Ishikawa (cell line): ENCODE results near the gene SLC41A1.

Experiments
- TF ChIP-seq, protein P1 (sequence below): IDR thresholded peaks from 2 replicates; pipeline ENCODE4 v1.6.1; 2012; ENCODE audit warnings: low read depth, mild to moderate bottlenecking
- TF ChIP-seq, protein P2 (sequence below): IDR thresholded peaks from 2 replicates; pipeline ENCODE4 v1.6.1; 2012

DNA sequence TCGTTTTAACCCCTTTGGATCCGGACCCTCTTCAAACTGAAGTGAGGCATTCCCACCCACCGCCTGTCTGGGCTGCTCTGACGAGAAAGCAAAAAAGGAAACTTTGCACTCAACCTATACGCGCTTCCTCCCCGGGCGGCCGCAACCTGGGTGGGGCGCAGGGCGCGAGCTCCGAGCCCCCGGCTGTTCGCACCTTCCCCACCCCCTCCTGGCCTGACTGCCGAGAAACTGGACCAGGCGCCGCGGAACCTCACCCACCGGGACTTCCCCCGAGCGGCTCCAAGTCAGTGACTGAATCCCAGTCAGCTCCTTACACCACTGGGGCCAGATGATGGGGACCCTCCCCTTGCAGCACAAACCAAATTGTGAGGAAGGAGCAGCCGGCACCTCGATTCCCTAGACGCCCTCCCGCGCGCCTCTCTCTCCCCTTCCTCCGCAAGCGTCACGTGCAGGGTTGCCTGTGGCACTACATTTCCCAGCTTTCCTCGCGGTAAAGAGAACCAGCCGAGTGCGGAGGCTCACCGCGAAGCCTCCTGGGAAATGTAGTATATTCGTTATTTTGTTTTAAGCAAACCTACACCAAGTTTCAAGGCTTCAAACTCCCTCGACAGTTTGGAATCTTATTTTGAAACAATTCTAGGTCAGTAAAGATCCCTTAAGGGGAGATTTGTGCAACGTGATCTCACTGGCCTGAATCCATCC lies 37.8 kb downstream of the SLC41A1 start, which contains the start of gene RAB29:
- TF ChIP-seq, protein P1, sequence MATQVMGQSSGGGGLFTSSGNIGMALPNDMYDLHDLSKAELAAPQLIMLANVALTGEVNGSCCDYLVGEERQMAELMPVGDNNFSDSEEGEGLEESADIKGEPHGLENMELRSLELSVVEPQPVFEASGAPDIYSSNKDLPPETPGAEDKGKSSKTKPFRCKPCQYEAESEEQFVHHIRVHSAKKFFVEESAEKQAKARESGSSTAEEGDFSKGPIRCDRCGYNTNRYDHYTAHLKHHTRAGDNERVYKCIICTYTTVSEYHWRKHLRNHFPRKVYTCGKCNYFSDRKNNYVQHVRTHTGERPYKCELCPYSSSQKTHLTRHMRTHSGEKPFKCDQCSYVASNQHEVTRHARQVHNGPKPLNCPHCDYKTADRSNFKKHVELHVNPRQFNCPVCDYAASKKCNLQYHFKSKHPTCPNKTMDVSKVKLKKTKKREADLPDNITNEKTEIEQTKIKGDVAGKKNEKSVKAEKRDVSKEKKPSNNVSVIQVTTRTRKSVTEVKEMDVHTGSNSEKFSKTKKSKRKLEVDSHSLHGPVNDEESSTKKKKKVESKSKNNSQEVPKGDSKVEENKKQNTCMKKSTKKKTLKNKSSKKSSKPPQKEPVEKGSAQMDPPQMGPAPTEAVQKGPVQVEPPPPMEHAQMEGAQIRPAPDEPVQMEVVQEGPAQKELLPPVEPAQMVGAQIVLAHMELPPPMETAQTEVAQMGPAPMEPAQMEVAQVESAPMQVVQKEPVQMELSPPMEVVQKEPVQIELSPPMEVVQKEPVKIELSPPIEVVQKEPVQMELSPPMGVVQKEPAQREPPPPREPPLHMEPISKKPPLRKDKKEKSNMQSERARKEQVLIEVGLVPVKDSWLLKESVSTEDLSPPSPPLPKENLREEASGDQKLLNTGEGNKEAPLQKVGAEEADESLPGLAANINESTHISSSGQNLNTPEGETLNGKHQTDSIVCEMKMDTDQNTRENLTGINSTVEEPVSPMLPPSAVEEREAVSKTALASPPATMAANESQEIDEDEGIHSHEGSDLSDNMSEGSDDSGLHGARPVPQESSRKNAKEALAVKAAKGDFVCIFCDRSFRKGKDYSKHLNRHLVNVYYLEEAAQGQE: no peak
- TF ChIP-seq, protein P2, sequence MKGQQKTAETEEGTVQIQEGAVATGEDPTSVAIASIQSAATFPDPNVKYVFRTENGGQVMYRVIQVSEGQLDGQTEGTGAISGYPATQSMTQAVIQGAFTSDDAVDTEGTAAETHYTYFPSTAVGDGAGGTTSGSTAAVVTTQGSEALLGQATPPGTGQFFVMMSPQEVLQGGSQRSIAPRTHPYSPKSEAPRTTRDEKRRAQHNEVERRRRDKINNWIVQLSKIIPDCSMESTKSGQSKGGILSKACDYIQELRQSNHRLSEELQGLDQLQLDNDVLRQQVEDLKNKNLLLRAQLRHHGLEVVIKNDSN: peak; percentile 98
